ENCODE results near the gene MTHFD2L. TPM values are rescaled to one million over a fixed set of nuclear protein-coding genes. Genes with fewer than 3 reads are reported as not detected.

MTHFD2L gene
- total and polyA plus RNA-seq, 3 donors from 2014 or later, result 14.8 to 44.1 (median 29.1) TPM

GRCh38 chr4:74167585-74167984 is 9.7 kb downstream of the MTHFD2L start:
- Histone ChIP-seq H3K27ac (no peak overlapping the region), H3K36me3 (ENCODE audit: low read depth, missing control alignments) (no peaks in the 10 kb centered on the region), H3K4me1 (no peaks in the 10 kb centered on the region), H3K4me3 (no peak overlapping the region), H3K27me3 (no peaks in the 10 kb centered on the region), H3K9me3 (no peaks in the 10 kb centered on the region)
- WGBS, 2 donors, result 93 to 98% methylated on average over 2 of the region's 2 CpGs
- DNase-seq, result no peak
- intact Hi-C loops (cut with DNase I; ENCODE audit: low total_unique reads), result no loop called here
- TF ChIP-seq POLR2A (IDR thresholded peaks at IDR 0.05), result no peak
- TF ChIP-seq, protein P1, sequence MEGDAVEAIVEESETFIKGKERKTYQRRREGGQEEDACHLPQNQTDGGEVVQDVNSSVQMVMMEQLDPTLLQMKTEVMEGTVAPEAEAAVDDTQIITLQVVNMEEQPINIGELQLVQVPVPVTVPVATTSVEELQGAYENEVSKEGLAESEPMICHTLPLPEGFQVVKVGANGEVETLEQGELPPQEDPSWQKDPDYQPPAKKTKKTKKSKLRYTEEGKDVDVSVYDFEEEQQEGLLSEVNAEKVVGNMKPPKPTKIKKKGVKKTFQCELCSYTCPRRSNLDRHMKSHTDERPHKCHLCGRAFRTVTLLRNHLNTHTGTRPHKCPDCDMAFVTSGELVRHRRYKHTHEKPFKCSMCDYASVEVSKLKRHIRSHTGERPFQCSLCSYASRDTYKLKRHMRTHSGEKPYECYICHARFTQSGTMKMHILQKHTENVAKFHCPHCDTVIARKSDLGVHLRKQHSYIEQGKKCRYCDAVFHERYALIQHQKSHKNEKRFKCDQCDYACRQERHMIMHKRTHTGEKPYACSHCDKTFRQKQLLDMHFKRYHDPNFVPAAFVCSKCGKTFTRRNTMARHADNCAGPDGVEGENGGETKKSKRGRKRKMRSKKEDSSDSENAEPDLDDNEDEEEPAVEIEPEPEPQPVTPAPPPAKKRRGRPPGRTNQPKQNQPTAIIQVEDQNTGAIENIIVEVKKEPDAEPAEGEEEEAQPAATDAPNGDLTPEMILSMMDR (IDR thresholded peaks at IDR 0.05), result no peak

DNA sequence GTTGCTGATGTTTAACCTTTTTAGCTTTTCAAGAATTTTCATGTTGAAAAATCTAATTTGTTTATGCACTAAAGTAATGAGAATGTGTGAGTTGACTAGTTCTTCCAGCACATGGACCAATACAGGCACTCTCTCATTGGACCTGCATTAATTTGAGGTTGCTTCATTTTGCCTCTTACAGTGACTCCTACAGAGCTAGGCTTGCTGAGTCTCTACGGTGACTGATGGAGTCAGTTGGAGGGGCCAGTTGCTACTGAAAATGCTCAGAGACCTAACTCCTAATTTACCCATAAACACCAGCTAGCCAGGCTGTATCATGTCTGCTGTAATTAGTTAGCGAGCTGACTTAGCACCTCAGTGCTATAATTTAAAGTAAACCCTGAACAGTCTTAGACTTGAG is 10.9 kb downstream of the MTHFD2L start:
- intact Hi-C loops (cut with DNase I; ENCODE audit: low total_unique reads), result no loop called here
- H3K27ac ChIP-seq, result no peak overlapping the region
- no peak for DNase-seq
- TF ChIP-seq, protein P1 (IDR thresholded peaks at IDR 0.05), result no peak
- no peak for TF ChIP-seq POLR2A (IDR thresholded peaks at IDR 0.05)
- no peaks in the 10 kb centered on the region for H3K9me3 ChIP-seq
- no peaks in the 10 kb centered on the region for H3K36me3 ChIP-seq (ENCODE audit: low read depth, missing control alignments)
- no peaks in the 10 kb centered on the region for H3K4me1 ChIP-seq
- WGBS, 2 donors, result 81 to 100% methylated on average over 2 of the region's 2 CpGs
- no peak overlapping the region for H3K4me3 ChIP-seq
- no peaks in the 10 kb centered on the region for H3K27me3 ChIP-seq

- WGBS, 2 donors, result 90 to 93% methylated on average over 5 of the region's 5 CpGs
- H3K27ac ChIP-seq, result no peak overlapping the region
- no peak for DNase-seq
- TF ChIP-seq, protein P1 (IDR thresholded peaks at IDR 0.05), result no peak
- TF ChIP-seq POLR2A (IDR thresholded peaks at IDR 0.05), result no peak
- H3K9me3 ChIP-seq, result no peaks in the 10 kb centered on the region
- no peak overlapping the region for H3K4me3 ChIP-seq
- no peaks in the 10 kb centered on the region for H3K27me3 ChIP-seq
- intact Hi-C loops (cut with DNase I; ENCODE audit: low total_unique reads), result no loop called here
- H3K4me1 ChIP-seq, result no peaks in the 10 kb centered on the region
- no peaks in the 10 kb centered on the region for H3K36me3 ChIP-seq (ENCODE audit: low read depth, missing control alignments)
Measured at GRCh38 chr4:74173321-74173720, 15.4 kb downstream of the MTHFD2L start.

GRCh38 chr4:74174421-74174820 is 16.5 kb downstream of the MTHFD2L start:
- Histone ChIP-seq H3K36me3 (ENCODE audit: low read depth, missing control alignments) (no peaks in the 10 kb centered on the region), H3K4me1 (no peaks in the 10 kb centered on the region), H3K4me3 (no peak overlapping the region), H3K27ac (no peak overlapping the region), H3K27me3 (no peaks in the 10 kb centered on the region), H3K9me3 (no peaks in the 10 kb centered on the region)
- intact Hi-C loops (cut with DNase I; ENCODE audit: low total_unique reads), result no loop called here
- TF ChIP-seq POLR2A (IDR thresholded peaks at IDR 0.05), result no peak
- TF ChIP-seq, protein P1 (IDR thresholded peaks at IDR 0.05), result no peak
- 87 to 95% methylated on average over 2 of the region's 2 CpGs for WGBS, 2 donors
- no peak for DNase-seq

GRCh38 chr4:74174941-74175340 is 17.0 kb downstream of the MTHFD2L start:
- intact Hi-C loops (cut with DNase I; ENCODE audit: low total_unique reads), result no loop called here
- no peaks in the 10 kb centered on the region for H3K9me3 ChIP-seq
- H3K27me3 ChIP-seq, result no peaks in the 10 kb centered on the region
- no peaks in the 10 kb centered on the region for H3K4me1 ChIP-seq
- TF ChIP-seq POLR2A (IDR thresholded peaks at IDR 0.05), result no peak
- TF ChIP-seq, protein P1 (IDR thresholded peaks at IDR 0.05), result no peak
- H3K4me3 ChIP-seq, result no peak overlapping the region
- no peak overlapping the region for H3K27ac ChIP-seq
- no peak for DNase-seq
- WGBS, 2 donors, result 80 to 92% methylated on average over 2 of the region's 2 CpGs
- no peaks in the 10 kb centered on the region for H3K36me3 ChIP-seq (ENCODE audit: low read depth, missing control alignments)

All from testis (tissue), 3 donors.